HG03460 (cell line): Measurements from ENCODE around the gene PWWP2A.
"Not testable (repeated sequence)": the region's sequence is repeated elsewhere in the genome, so short reads cannot be mapped to it uniquely, and the experiment has no call there.

Source experiments
- ATAC-seq: cut with Tn5 transposase; IDR thresholded peaks from one replicate; pipeline ENCODE4 v1.9.1; 2021; ENCODE audit not compliant: unreplicated experiment

The PWWP2A gene, protein sequence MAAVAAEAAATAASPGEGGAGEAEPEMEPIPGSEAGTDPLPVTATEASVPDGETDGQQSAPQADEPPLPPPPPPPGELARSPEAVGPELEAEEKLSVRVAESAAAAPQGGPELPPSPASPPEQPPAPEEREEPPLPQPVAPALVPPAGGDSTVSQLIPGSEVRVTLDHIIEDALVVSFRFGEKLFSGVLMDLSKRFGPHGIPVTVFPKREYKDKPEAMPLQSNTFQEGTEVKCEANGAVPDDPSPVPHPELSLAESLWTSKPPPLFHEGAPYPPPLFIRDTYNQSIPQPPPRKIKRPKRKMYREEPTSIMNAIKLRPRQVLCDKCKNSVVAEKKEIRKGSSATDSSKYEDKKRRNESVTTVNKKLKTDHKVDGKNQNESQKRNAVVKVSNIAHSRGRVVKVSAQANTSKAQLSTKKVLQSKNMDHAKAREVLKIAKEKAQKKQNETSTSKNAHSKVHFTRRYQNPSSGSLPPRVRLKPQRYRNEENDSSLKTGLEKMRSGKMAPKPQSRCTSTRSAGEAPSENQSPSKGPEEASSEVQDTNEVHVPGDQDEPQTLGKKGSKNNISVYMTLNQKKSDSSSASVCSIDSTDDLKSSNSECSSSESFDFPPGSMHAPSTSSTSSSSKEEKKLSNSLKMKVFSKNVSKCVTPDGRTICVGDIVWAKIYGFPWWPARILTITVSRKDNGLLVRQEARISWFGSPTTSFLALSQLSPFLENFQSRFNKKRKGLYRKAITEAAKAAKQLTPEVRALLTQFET

DNA sequence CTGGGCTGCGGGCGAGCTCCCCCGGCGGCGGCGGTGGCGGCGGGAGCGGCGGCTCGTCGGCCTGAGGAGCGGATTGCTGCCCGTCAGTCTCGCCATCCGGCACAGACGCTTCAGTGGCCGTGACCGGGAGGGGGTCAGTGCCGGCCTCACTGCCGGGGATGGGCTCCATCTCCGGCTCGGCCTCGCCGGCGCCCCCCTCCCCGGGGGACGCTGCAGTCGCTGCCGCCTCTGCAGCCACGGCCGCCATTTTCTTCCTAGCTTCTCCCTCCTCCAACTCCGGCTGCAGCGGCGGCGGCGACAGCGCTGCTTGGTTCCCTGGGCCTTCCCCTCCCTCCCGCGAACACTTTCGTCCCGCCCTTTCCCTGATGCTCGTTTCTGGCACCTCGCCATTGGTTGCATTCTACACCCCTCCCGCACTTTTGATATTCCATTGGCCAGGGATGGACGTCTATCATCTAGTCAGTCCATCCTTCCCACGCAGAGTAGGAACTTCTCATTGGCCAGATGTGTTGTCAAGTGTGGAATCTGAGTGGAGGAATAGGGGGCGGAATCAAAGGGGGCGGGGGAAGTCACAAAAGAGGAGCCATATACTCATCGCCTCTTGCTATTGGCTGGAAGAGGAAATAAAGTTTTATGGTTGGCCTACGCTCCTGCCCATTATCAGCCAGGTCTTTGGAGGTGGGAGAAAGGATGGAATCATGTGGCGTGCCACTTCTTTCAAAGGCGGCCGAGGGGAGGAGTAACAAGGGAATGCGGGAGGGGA is at the start of gene PWWP2A:
Gene PWWP2A (minus strand): TSS at position 309 of the 763 bp plus-strand sequence. CDS start 62 bp downstream, at position 247.
- peak; percentile 91 for ATAC-seq

DNA sequence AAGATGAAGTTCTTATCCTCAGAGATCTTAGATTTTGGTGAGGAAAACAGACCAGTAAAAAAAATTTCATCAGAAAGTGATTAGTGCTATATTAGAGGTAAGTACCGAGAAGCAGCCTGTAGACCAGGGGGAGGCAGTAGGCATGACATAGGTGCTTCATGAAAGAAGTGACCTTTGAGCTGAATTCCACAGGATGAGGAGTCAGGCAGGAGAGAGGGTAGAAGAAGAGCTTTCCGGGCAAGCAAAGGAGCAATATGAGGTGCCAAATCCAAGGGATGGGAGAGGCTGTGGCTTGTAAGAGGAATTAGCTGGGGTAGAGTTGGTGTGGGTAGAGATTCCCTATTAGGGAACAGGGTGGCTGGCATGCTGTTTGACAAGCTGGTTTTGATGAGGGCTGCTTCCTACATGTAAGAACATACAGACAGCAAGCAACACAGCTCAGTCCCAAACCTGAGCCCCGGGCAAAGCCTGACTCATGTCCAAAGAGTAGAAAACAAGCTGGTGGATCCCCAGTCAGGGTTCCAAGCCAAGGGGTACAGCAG is 48.4 kb upstream of the PWWP2A start:
- ATAC-seq: no peak

DNA sequence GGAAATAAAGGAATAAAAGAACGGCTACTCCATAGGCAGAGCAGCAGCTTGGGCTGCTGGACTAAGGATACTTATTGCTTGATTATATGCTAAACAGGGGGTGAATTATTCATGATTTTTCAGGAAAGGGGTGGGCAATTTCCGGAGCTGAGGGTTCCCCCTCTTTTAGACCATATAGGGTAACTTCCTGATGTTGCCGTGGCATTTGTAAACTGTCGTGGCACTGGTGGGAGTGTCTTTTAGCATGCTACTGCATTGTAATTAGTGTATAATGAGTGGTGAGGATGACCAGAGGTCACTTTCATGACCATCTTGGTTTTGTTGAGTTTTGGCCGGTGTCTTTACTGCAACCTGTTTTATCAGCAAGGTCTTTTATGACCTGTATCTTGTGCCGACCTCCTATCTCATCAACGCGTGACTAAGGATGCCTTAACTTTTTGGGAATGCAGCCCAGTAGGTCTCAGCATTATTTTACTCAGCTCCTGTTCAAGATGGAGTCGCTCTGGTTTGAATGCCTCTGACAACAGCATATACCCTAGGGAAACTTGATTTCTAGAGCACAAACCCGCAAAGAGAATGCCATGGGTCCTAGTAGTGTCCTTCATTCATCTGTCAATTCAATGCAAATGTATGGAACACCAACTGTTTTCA is 47.8 kb upstream of the PWWP2A start:
- ATAC-seq: no peak

DNA sequence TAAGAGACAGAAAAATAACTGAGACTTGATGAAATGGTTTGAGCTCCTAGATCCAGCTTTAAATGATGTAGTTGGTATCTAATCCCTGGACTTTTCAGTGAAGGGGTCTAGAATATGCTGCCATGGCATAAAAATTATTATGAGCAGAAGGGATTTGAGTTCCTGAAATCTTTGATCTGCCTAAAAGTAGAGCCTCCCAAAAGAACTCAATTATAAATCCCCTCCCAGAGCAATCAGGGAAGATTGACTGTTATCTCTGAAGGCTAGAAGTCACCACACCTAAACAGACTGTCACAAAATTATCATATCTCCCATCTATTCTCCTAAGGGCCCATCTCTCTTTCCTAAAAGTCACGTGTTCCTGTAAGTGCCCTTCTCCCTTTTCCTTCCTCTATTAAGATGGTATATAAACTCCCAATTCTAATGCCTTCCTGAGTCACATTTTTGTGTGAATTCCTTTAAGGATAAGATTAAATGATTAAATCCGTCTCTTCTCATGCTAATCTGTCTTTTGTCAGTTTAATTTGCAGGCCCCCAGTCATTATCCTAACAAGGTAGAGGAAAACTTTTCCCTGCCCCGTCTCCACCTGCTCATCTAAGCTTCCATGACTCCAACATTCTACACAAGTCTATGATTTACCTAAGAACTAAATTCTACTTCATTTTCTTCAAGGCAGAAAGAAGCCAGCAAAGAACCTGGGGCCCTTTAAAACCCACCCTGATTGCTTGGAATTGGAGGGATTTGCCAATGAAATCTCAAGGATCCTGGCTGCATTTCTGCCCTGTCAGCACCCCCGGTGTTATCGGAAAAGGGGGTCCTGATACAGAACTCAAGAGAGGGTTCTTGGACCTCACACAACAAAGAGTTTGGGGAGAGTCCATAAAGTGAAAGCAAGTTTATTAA is 47.1 kb upstream of the PWWP2A start:
- no peak for ATAC-seq

DNA sequence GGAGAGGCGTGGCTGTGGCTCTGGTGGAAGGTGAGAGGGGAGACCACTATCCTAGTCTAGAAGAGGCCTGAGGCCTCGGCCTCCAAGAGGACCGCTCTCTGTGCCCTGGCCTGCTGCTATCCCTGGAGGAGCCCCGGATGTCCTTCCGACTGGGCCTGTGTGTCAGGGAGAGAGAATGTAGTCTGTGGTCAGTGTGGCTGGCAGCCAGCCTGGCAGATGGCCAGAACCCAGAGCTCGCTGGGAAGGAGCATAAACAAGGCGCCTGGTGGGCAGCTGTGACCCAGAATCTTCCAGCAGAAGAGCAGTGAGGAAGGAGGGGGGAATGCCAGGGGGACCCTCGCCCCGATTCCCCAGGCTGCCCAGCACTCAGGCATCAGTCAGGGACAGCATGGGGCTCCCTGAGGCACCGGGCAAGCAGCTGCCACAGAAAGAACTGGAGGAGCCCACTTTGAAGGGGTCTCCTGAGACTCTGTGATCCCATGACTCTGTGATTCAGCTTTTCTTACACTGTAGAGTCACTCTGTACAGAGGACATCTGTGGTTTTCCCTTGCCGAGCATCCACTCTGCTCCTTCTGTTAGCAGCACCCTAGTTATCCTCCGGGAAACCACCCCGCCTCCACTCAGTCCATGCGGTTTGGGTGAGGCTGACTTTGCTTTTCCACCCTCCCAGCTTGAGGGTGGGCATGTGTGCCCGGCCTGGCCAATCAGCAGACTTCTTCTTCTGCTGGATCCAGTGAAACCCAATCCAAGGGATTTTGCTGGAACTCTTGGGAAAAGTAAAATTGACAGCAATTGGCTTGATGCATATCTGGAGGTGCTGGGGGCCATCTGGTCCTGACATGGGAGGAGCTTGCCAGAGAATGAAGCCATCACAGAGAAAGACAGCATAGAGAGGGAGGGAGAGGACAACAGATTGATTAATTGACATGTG is 46.2 kb upstream of the PWWP2A start:
- ATAC-seq: no peak

DNA sequence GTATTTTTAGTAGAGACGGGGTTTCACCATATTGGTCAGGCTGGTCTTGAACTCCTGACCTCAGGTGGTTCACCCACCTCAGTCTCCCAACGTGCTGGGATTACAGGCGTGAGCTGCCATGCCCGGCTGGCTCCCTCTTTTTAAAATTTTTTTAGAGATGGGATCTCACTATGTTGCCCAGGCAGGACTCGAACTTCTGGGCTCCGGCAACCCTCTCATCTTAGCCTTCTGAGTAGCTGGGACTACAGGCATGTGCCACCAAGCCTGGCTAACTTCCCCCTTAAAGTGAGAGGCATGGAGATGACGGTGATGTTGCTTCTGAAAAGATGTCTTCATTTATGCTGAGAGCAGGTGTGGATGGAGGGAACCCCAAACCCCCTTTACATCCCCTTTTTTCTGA is 43.7 kb upstream of the PWWP2A start:
- no peak for ATAC-seq

DNA sequence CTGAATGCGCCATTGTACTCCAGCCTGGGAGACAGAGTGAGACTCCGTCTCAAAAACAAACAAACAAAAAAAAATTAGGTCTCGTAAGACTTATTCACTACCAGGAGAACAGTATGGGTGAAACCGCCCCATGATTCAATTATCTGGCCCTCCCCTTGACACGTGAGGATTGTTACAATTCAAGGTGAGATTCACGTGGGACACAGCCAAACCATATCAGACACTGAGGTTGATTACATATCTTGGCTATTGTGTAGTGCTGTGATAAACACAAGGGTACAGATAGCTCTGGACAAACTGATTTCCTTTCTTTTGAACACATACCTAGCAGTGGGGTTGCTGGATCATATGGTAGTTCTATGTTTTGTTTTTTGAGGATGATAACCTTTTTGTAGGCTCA is 42.4 kb upstream of the PWWP2A start:
- ATAC-seq: no peak

DNA sequence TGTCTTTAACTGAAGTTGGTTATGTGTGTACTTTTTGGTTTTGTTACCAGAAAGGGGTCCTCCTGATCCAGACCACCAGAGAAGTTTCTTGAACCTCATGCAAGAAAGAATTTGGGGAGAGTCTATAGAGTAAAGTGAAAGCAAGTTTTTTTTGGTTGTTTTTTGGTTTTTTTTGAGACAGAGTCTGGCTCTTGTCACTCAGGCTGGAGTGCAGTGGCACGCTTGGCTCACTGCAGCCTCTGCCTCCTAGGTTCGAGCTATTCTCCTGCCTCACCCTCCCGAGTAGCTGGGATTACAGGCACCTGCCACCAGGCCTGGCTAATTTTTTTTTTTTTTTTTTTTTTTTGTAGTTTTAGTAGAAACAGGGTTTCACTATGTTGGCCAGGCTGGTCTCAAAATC is 41.6 kb upstream of the PWWP2A start:
- ATAC-seq: not testable (repeated sequence)

DNA sequence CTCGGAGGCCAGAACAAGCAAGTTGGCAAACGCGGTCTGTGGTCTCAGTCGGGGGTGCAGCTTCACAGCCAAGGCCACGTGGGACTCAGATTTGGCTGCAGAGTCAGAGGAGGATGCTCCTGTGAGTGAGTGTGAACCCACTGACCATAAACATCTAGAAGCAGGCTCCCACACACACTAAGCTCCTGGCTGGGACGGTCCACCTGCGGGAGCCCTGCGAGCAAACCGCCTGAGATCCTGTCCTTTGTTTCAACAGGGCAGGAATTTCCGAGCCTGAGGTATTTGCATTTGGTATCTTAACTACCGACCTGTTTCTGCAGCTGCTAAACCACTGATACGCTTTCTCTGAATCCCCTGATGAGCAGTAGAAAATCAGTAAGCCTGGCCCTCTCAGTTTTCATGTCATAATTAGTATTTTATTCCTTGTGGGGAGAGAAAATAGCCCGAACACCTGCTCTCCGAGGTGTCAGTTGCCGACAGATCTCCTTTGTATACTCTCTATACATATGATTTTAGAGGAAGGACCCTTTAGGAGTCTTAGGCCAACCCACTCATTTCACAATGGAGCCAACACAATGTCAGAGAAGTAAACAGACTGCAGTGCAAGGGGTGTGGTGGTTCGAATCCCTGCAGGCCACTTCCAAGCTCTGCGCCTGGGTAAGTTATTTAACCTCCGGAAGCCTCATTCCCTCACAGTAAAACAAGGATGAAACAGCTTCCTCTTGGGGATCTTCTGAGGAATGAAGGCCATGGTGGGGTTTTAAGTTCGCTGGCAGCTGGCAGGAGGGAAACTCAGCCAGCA is 40.9 kb upstream of the PWWP2A start:
- ATAC-seq: no peak

DNA sequence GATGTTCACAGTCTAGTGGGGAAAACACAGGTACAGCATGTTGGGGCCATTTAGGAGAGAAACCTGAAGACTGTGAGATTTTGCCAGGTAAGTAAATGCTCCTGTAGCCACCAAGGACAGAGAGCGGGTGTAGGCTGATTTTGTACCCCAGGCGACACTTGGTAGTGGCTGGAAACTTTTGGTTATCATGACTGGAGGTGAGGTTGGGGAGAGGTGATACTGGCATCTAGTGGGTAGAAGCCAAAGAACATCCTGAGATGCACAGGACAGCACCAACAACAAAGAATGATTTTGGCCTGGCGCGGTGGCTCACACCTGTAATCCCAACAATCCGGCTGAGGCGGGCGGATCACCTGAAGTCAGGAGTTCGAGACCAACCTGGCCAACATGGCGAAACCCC is 38.8 kb upstream of the PWWP2A start:
- no peak for ATAC-seq

DNA sequence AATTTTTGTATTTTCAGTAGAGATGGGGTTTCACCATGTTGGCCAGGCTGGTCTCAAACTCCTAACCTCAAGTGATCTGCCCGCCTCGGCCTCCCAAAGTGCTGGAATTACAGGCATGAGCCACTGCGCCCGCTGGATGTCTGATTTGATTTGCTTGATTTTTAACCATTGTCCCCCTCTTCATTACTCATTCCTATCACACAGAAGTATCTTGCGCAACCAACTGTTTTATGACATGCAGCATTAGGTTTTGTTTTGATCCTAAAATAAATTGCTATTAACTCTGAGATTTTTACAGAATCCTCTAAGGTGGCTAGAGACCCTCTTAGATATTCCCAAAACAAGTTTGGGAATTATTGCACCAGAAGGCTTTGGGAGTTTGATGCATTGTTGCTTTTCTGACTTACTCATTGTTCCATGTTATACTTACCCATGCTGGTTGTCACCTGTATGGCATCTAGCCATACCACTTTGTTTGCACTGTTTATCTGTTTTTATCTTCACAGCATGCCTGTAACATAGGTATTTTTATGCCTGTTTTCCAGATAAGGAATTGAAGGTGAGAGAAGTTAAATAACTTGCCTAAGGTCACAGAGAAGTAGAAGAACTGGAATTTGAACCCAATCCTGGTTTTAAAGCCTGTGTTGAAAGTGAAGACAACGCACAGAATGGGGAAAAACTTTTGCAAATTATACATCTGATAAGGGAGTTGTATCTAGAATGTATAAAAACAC is 35.9 kb upstream of the PWWP2A start:
- ATAC-seq: no peak

DNA sequence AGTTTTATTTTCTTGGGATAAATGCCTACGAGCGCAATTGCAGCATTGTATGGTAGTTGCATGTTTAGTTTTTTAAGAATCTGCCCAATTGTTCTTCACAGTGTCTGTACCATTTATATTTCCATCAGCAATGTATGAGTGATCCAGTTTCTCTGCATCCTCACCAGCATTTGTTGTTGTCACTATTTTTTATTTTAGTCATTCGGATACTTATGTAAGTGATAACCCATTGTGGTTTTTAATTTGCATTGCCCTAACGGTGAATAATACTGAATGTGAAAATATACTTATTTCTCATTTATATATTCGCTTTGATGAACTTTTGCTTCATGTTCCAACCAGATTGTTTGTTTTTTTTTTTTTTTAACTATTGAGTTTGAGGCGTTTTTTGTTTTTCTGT is 33.7 kb upstream of the PWWP2A start:
- no peak for ATAC-seq

DNA sequence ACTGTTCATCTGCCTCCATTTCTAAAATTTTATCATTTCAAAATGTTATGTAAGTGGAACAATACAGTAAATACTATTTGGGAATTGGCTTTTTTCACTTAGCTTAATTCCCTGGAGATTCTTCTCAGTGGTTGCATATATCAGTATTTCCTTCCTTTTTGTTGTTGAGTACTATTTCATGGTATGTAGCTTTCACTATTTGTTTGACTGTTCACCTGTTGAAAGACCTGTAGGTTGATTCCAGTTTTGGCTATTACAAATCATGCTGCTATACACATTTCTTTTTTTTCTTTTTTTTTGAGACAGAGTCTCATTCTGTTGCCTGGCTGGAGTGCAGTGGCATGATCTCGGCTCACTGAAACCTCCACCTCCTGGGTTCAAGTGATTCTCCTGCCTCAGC is 33.0 kb upstream of the PWWP2A start:
- ATAC-seq: peak; percentile 64

DNA sequence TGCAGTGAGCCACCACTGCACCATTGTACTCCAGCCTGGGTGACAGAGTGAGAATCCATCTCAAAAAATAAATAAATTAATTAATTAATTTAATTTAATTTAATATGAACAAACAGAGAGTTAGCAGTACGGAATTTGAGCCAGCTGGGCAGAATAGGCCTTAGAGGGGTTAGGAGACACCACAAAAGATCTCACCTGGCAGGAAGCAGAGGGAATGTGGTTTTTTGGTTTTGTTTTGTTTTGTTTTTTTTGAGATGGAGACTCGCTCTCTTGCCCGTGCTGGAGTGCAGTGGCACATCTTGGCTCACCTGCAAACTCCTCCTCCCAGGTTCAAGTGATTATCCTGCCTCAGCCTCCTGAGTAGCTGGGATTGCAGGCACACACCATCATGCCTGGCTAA is 31.8 kb upstream of the PWWP2A start:
- no peak for ATAC-seq

DNA sequence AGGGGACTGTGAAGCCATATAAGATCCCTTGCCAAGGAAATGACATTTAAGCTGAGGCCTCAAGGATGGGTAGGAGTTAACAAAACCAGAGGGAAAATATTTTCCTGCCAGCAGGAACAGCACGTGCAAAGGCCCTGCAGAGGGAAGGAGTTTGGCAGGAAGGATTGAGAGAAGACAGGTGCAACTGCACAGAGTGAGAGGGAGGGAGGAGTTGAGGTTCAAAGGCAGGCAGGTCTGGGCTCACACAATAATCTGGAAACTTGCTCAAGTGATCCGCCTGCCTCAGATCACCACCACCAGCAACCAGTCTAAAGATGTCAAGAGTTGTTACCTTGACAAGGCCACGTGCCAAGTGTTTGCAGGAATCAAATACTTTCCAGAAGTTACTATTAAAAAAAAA is 31.1 kb upstream of the PWWP2A start:
- no peak for ATAC-seq

DNA sequence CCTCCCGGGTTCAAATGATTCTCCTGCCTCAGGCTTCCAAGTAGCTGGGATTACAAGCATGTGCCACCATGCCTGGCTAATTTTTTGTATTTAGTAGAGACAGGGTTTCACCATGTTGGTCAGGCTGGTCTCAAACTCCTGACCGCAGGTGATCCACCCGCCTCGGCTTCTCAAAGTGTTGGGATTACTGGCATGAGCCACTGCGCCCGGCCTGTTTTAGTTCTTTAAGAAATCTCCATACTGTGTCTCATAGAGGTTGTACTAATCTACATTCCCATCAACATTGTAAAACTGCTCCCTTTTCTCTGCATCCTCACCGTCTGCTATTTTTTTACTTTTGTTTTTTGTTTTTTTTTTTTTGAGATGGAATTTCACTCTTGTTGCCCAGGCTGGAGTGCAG is 25.2 kb upstream of the PWWP2A start:
- ATAC-seq: not testable (repeated sequence)

DNA sequence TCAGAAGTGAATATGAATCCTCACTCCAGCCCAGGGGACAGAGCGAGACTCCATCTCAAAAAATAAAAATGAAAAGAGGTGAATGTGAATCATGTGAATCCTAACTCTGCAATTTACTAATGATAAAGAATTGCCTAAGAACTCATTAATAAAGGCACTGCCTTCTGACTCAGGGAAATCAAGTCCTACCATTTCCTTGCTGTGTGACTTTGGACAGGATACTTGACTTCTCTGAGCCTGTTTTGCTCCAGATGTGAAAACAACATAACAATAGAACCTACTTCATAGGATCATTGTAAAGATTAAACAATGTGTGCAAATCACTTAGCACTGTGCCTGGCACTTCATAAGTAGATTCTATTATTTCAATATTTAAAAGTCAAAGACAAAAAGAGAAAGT is 15.1 kb upstream of the PWWP2A start:
- no peak for ATAC-seq
